ENCODE measurements around the gene ELL. TPM values are rescaled to one million over a fixed set of nuclear protein-coding genes. Genes with fewer than 3 reads are reported as not detected.

ELL gene
- total and polyA plus RNA-seq, 9 of the 15 experiments (the other 6 are each of a cell fraction or from before 2014, with no cell fraction given), result 0.24 to 22.5 (median 4.1) TPM

- H3K9me1 ChIP-seq (ENCODE audit: control insufficient read depth, insufficient read depth, low read length), result no peaks in the 10 kb centered on the region
- DNase-seq (ENCODE audit: extremely low read depth in 1 of 4, low spot score in 3 of 4), result no peak
- no peaks in the 10 kb centered on the region for H3K27me3 ChIP-seq (ENCODE audit: control insufficient read depth in 2 of 2, insufficient read depth in 2 of 2, low read length in 2 of 2)
- H3K4me3 ChIP-seq, result no peak overlapping the region
- H3K79me2 ChIP-seq (ENCODE audit: control insufficient read depth, insufficient read depth, low read length), result no peaks in the 10 kb centered on the region; the same call in 2 of the 3 replicates
- intact Hi-C loops (cut with micrococcal nuclease), result no loop called here
- no peak overlapping the region for H3K27ac ChIP-seq (ENCODE audit: extremely low read depth, low read depth, low read length)
- peaks cover 69% of the 10 kb centered on the region for H3K36me3 ChIP-seq (ENCODE audit: control insufficient read depth, insufficient read depth, low read length)
- ChIA-PET CTCF (ENCODE audit: low intra/inter-chr PET ratio) (no interaction called here), POLR2A (interaction anchor here (0.7 kb wide), 1 partner anchor 55 kb away, joined by 4 read pairs; no protein-coding TSS in a partner anchor)
- H4K20me1 ChIP-seq (replicated peaks; ENCODE audit: control insufficient read depth, insufficient read depth, low read length), result no peaks in the 10 kb centered on the region; the same call in 1 of the 2 replicates
- TF ChIP-seq ZNF263 (CRISPR knock-in tag; IDR thresholded peaks at IDR 0.05; ENCODE audit: borderline replicate concordance) (peak; percentile 84), JUNB (CRISPR knock-in tag; conservative IDR thresholded peaks at IDR 0.05) (no peak), ZNF436 (CRISPR knock-in tag; IDR thresholded peaks at IDR 0.05) (no peak), NFYB (IDR thresholded peaks at IDR 0.05; ENCODE audit: extremely low read depth, insufficient read length) (no peak)
- in situ Hi-C loops (cut with MboI), result no loop called here
- H2AFZ ChIP-seq (ENCODE audit: low read depth, low read length), result no peak overlapping the region
- no peak overlapping the region for H3K4me2 ChIP-seq (ENCODE audit: insufficient read depth, low read length)
- peaks cover 0 to 16% of the 10 kb centered on the region in 2 experiments; a peak in 2 of 5 replicates for H3K4me1 ChIP-seq (replicated peaks in 1 of 2; ENCODE audit: control insufficient read depth in 2 of 2, insufficient read depth in 2 of 2, low read length in 2 of 2)
- no peak overlapping the region for H3K9ac ChIP-seq (ENCODE audit: insufficient read depth in 1 of 2, low read depth in 2 of 2, low read length in 2 of 2)
- BruUV-seq (replicated peaks), result no TSS peak
- ATAC-seq, result no peak
- 87% methylated on average over 4 of the region's 4 CpGs for WGBS (ENCODE audit: insufficient coverage, low coverage, missing lambda C conversion rate)
- no peaks in the 10 kb centered on the region for H3K9me3 ChIP-seq (replicated peaks; ENCODE audit: control insufficient read depth, insufficient read depth, low read depth, low read length)
- FAIRE-seq, result no peak
Observed at GRCh38 chr19:18456279-18456678, 65.6 kb downstream of the ELL start.

DNA sequence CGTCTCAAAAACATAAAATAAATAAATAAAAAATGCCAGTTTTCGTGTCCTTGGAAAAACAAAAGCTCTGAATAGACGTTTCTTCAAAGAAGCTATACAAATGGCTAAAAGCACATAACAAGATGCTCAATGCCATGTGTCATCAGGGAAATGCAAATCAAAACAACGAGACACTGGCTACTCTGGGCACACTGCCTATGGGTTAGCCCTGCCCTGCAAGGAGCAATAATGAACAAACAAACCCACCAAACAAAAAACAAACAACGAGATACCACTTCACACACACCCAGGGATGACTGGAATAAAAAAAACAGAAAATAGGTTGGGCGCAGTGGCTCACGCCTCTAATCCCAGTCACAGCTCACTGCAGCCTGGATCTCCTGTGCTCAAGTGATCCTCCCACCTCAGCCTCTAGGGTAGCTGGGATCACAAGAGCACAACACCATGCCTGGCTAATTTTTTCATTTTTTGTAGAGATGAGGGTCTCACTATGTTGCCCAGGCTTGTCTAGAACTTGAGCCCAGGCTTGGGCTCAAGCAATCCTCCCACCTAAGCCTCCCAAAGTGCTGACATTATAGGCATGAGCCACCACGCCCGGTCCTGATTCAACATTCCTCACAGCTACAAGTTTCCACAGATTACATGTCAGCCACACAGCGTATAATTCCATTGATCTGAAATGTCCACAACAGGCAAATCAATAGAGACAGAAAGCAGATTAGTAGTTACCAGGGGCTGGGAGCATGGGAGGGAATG lies 68.4 kb downstream of the ELL start:
- Histone ChIP-seq H3K9ac (ENCODE audit: insufficient read depth in 1 of 2, low read depth in 2 of 2, low read length in 2 of 2) (no peak overlapping the region), H3K4me3 (no peak overlapping the region), H3K36me3 (ENCODE audit: control insufficient read depth, insufficient read depth, low read length) (peaks cover 72% of the 10 kb centered on the region; the same call in 2 of the 3 replicates), H3K9me1 (ENCODE audit: control insufficient read depth, insufficient read depth, low read length) (no peaks in the 10 kb centered on the region), H3K27me3 (ENCODE audit: control insufficient read depth in 2 of 2, insufficient read depth in 2 of 2, low read length in 2 of 2) (no peaks in the 10 kb centered on the region), H3K79me2 (ENCODE audit: control insufficient read depth, insufficient read depth, low read length) (no peaks in the 10 kb centered on the region), H3K4me1 (replicated peaks in 1 of 2; ENCODE audit: control insufficient read depth in 2 of 2, insufficient read depth in 2 of 2, low read length in 2 of 2) (peaks cover 0 to 32% of the 10 kb centered on the region in 2 experiments; a peak in 2 of 5 replicates), H3K4me2 (ENCODE audit: insufficient read depth, low read length) (no peak overlapping the region), H2AFZ (ENCODE audit: low read depth, low read length) (no peak overlapping the region), H3K9me3 (replicated peaks; ENCODE audit: control insufficient read depth, insufficient read depth, low read depth, low read length) (no peaks in the 10 kb centered on the region), H4K20me1 (replicated peaks; ENCODE audit: control insufficient read depth, insufficient read depth, low read length) (no peaks in the 10 kb centered on the region), H3K27ac (ENCODE audit: extremely low read depth, low read depth, low read length) (no peak overlapping the region)
- TF ChIP-seq MXD1 (CRISPR knock-in tag; IDR thresholded peaks at IDR 0.05; ENCODE audit: borderline replicate concordance, poor library complexity, severe bottlenecking), result no peak
- no peak for TF ChIP-seq RAD51 (IDR thresholded peaks at IDR 0.05; ENCODE audit: borderline replicate concordance, low read depth)
- TF ChIP-seq, protein P1, sequence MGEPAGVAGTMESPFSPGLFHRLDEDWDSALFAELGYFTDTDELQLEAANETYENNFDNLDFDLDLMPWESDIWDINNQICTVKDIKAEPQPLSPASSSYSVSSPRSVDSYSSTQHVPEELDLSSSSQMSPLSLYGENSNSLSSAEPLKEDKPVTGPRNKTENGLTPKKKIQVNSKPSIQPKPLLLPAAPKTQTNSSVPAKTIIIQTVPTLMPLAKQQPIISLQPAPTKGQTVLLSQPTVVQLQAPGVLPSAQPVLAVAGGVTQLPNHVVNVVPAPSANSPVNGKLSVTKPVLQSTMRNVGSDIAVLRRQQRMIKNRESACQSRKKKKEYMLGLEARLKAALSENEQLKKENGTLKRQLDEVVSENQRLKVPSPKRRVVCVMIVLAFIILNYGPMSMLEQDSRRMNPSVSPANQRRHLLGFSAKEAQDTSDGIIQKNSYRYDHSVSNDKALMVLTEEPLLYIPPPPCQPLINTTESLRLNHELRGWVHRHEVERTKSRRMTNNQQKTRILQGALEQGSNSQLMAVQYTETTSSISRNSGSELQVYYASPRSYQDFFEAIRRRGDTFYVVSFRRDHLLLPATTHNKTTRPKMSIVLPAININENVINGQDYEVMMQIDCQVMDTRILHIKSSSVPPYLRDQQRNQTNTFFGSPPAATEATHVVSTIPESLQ (CRISPR knock-in tag; IDR thresholded peaks at IDR 0.05), result no peak
- TF ChIP-seq ZNF561 (CRISPR knock-in tag; conservative IDR thresholded peaks at IDR 0.05), result no peak
- no peak for TF ChIP-seq ZNF23 (CRISPR knock-in tag; IDR thresholded peaks at IDR 0.05)
- TF ChIP-seq TRIM28 (IDR thresholded peaks at IDR 0.05), result no peak
- no peak for TF ChIP-seq ESRRA (IDR thresholded peaks at IDR 0.05; ENCODE audit: borderline replicate concordance, low read depth)
- TF ChIP-seq RHOXF2B (CRISPR knock-in tag; conservative IDR thresholded peaks at IDR 0.05), result no peak
- TF ChIP-seq ZNF41 (CRISPR knock-in tag; conservative IDR thresholded peaks at IDR 0.05), result no peak
- TF ChIP-seq HDAC2 (IDR thresholded peaks at IDR 0.05), result no peak
- ChIA-PET POLR2A (interaction anchor here (1.2 to 1.4 kb wide), 2 partner anchors 13 to 14 kb away, joined by 4 to 5 read pairs; no protein-coding TSS in a partner anchor), CTCF (ENCODE audit: low intra/inter-chr PET ratio) (no interaction called here)
- ATAC-seq, result no peak
- WGBS (ENCODE audit: insufficient coverage, low coverage, missing lambda C conversion rate), result 76% methylated on average over 10 of the region's 10 CpGs
- BruUV-seq (replicated peaks), result no TSS peak
- intact Hi-C loops (cut with micrococcal nuclease) (no loop called here), in situ Hi-C loops (cut with MboI) (loop anchor here (5.0 kb wide), 1 partner anchor 409 kb away; no protein-coding TSS in a partner anchor)
- FAIRE-seq, result no peak
- DNase-seq (ENCODE audit: extremely low read depth in 1 of 4, low spot score in 3 of 4), result no peak
